ENCODE data around the gene GATA5. TPM values are rescaled to one million over a fixed set of nuclear protein-coding genes. Genes with fewer than 3 reads are reported as not detected.

The GATA5 gene
- total RNA-seq, 1 donor from 2014 or later, result not detected

DNA sequence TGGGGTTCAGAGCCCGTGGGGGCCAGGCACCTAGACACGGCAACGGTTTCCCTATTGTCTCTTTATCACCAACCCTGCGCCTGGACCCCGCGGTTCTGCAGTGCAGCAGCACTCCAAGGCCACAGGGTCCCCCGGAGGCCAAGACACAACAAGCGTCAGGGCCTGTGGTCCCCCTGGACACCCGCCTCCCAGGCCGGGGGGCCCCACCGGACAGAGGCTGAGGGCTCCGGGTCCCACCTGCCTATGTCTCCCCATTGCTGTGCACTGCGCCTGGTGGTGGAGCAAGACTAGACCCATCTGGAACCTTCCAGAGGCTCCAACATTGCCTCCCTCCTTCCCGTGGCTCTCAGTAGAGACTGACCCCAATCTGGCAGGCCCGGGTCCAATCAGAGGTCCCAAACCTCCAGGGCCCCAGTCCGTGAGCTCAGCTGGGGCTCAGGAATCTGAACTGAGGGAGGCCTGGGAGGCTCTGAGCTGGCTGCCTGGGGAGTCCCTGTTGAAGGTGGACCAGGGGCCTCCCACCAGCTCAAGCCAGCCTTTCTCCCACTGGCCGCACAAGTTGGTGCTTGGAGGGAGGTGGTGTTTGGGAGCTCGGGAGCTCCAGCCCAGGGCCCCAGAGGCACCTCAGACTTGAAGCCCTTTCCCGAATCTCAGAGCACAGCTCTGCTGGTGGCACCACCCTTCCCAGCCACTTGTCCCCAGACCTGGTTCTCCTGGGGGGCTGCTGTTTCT lies 8.8 kb downstream of the GATA5 start:
- Histone ChIP-seq H3K4me3 (ENCODE audit: low read depth, low read length) (no peak overlapping the region), H3K27me3 (ENCODE audit: control insufficient read depth, insufficient read depth, low read length) (peaks cover 2% of the 10 kb centered on the region), H3K36me3 (ENCODE audit: control insufficient read depth, insufficient read depth, low read length) (no peaks in the 10 kb centered on the region)
- DNase-seq (ENCODE audit: low read depth) (no peak), FAIRE-seq (no peak)
- TF ChIP-seq, protein P1, sequence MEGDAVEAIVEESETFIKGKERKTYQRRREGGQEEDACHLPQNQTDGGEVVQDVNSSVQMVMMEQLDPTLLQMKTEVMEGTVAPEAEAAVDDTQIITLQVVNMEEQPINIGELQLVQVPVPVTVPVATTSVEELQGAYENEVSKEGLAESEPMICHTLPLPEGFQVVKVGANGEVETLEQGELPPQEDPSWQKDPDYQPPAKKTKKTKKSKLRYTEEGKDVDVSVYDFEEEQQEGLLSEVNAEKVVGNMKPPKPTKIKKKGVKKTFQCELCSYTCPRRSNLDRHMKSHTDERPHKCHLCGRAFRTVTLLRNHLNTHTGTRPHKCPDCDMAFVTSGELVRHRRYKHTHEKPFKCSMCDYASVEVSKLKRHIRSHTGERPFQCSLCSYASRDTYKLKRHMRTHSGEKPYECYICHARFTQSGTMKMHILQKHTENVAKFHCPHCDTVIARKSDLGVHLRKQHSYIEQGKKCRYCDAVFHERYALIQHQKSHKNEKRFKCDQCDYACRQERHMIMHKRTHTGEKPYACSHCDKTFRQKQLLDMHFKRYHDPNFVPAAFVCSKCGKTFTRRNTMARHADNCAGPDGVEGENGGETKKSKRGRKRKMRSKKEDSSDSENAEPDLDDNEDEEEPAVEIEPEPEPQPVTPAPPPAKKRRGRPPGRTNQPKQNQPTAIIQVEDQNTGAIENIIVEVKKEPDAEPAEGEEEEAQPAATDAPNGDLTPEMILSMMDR (IDR thresholded peaks at IDR 0.05; ENCODE audit: insufficient read depth, low read length, severe bottlenecking), result no peak

DNA sequence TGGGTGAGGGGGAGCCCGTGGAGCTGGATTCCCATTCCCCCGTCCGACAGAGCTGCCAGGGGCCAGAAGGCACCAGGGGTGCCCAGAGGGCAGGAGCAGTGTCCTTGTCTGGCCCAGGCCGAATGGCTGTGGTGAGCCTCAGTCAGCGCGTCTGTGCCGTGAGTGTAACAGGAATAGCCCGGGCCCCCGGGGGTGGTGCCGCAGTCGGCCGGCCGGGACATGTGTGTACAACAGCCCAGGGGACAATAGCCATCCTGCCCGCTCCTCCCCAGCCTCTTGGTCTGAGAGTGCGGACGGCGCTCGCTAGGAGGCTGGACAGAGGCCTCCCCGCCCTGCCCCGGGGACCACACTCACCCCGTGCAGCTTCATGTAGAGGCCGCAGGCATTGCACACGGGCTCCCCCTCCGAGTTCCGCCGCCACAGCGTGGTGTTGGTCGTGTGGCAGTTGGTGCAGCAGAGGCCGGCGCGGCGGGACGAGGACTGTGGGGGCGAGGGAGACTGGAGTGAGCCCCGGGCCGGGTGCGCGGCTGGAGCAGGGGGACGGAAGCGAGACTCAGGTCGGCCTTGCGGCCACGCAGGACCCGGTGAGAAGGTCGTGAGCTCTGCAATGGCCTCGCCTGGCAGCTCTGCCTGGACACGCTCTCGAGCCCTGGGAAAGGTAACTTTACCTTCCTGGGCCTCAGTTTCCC lies 9.6 kb downstream of the GATA5 start:
- DNase-seq (ENCODE audit: low read depth) (no peak), FAIRE-seq (no peak)
- TF ChIP-seq, protein P1 (IDR thresholded peaks at IDR 0.05; ENCODE audit: insufficient read depth, low read length, severe bottlenecking), result no peak
- Histone ChIP-seq H3K4me3 (ENCODE audit: low read depth, low read length) (no peak overlapping the region), H3K36me3 (ENCODE audit: control insufficient read depth, insufficient read depth, low read length) (no peaks in the 10 kb centered on the region), H3K27me3 (ENCODE audit: control insufficient read depth, insufficient read depth, low read length) (peaks cover 2% of the 10 kb centered on the region)

DNA sequence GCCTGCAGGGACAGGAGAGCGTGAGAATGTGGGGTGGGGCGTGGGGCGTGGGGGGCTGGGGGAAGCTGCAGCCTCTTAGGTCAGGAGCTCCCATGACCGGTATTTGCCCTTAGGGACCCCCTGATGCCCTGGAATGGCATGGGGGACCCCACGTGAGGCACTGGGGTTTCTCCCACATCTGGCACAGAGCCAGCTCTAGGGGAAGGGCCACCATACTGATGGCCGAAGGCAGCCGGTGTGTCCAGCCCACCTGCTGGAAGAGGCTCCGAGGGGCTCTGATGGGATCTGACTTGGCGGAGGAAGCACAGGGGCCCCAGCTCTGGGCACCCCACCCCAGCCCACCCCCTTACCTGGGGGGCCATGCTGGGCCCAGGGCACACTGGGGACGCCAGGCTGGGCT lies 10.8 kb downstream of the GATA5 start:
- no peaks in the 10 kb centered on the region for H3K36me3 ChIP-seq (ENCODE audit: control insufficient read depth, insufficient read depth, low read length)
- H3K4me3 ChIP-seq (ENCODE audit: low read depth, low read length), result no peak overlapping the region
- FAIRE-seq (no peak), DNase-seq (ENCODE audit: low read depth) (no peak)
- TF ChIP-seq, protein P1 (IDR thresholded peaks at IDR 0.05; ENCODE audit: insufficient read depth, low read length, severe bottlenecking), result no peak
- H3K27me3 ChIP-seq (ENCODE audit: control insufficient read depth, insufficient read depth, low read length), result peaks cover 2% of the 10 kb centered on the region

DNA sequence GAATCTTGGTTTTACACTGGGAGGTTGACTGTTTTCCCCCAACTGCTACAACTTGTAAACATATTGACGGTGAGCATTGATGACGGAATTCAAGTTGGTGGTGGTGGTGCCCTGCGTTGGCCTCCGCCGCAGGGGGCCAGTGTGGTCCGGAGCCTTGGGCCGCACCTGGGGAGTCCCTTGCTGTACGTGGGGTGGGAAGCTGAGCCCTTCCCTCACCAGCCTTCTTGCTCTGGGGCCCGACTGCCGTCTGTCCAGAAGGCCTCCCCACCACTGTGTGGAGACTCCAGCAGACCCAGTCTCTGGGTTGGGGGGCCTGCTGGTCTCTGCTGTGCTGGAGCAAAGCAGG lies 11.4 kb downstream of the GATA5 start:
- no peak for FAIRE-seq
- no peak overlapping the region for H3K4me3 ChIP-seq (ENCODE audit: low read depth, low read length)
- no peaks in the 10 kb centered on the region for H3K36me3 ChIP-seq (ENCODE audit: control insufficient read depth, insufficient read depth, low read length)
- TF ChIP-seq, protein P1 (IDR thresholded peaks at IDR 0.05; ENCODE audit: insufficient read depth, low read length, severe bottlenecking), result no peak
- H3K27me3 ChIP-seq (ENCODE audit: control insufficient read depth, insufficient read depth, low read length), result peaks cover 2% of the 10 kb centered on the region
- DNase-seq (ENCODE audit: low read depth), result no peak

DNA sequence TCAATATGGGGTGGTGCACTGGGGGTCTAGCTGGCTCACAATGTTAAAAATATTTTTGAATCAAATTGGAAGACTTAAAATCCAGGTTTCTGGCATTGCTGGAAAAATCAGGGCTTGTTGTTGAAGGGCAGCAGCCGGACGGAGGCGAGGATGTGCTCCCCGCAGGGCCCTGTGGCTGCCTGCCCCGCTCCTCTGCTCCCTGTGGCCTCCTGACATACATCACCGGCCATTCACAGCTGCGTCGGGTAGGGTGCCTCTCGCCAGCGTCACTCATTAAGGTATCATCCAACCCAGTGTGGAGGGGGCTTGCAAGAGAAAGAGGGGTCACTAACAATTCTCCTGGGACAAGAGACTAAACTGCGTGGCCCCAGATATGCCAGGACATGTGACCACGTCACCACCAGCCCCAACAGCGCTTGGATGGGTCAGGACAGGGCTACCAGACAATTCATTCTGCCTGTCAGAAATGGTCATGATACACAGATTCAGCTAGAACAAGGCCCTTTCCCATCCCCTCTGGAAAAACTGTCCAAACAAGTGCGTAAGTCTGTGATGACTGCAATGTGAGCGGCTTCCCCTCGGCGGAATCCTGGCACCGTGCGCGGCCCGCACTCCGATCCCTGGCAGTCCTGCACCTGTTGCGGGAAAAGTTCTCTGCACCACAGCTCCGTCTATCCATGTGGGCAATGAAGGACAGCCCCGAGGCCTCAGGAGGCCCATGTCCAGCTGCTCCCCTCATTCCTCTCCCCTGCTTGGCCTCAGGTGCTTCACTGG lies 12.0 kb downstream of the GATA5 start:
- DNase-seq (ENCODE audit: low read depth) (no peak), FAIRE-seq (no peak)
- Histone ChIP-seq H3K4me3 (ENCODE audit: low read depth, low read length) (no peak overlapping the region), H3K36me3 (ENCODE audit: control insufficient read depth, insufficient read depth, low read length) (no peaks in the 10 kb centered on the region), H3K27me3 (ENCODE audit: control insufficient read depth, insufficient read depth, low read length) (peaks cover 1% of the 10 kb centered on the region)
- TF ChIP-seq, protein P1 (IDR thresholded peaks at IDR 0.05; ENCODE audit: insufficient read depth, low read length, severe bottlenecking), result no peak

All from bronchial epithelial cell (primary cell).